Measurements from ENCODE around the gene EPHB1.

EPHB1 gene

GRCh38 chr3:134949150-134949549 lies 154.1 kb downstream of the EPHB1 start:
- H3K4me3 ChIP-seq (ENCODE audit: low read depth, low read length): no peak overlapping the region
- TF ChIP-seq CTCF (IDR thresholded peaks at IDR 0.05; ENCODE audit: borderline replicate concordance, insufficient read depth, low read depth, low read length): no peak

GRCh38 chr3:134952371-134952770 lies 157.3 kb downstream of the EPHB1 start:
- no peak overlapping the region for H3K4me3 ChIP-seq (ENCODE audit: low read depth, low read length)
- TF ChIP-seq CTCF (IDR thresholded peaks at IDR 0.05; ENCODE audit: borderline replicate concordance, insufficient read depth, low read depth, low read length): no peak

- no peak overlapping the region for H3K4me3 ChIP-seq (ENCODE audit: low read depth, low read length)
- TF ChIP-seq CTCF (IDR thresholded peaks at IDR 0.05; ENCODE audit: borderline replicate concordance, insufficient read depth, low read depth, low read length): no peak
Observed at GRCh38 chr3:134955874-134956273, 160.8 kb downstream of the EPHB1 start.

- no peak for TF ChIP-seq CTCF (IDR thresholded peaks at IDR 0.05; ENCODE audit: borderline replicate concordance, insufficient read depth, low read depth, low read length)
- H3K4me3 ChIP-seq (ENCODE audit: low read depth, low read length): no peak overlapping the region
Observed at GRCh38 chr3:134956395-134956794, 161.3 kb downstream of the EPHB1 start.

GRCh38 chr3:134956844-134957243 lies 161.8 kb downstream of the EPHB1 start:
- no peak for TF ChIP-seq CTCF (IDR thresholded peaks at IDR 0.05; ENCODE audit: borderline replicate concordance, insufficient read depth, low read depth, low read length)
- no peak overlapping the region for H3K4me3 ChIP-seq (ENCODE audit: low read depth, low read length)

GRCh38 chr3:134959516-134959915 lies 164.5 kb downstream of the EPHB1 start:
- H3K4me3 ChIP-seq (ENCODE audit: low read depth, low read length): no peak overlapping the region
- TF ChIP-seq CTCF (IDR thresholded peaks at IDR 0.05; ENCODE audit: borderline replicate concordance, insufficient read depth, low read depth, low read length): no peak

GRCh38 chr3:134964226-134964625 lies 169.2 kb downstream of the EPHB1 start:
- no peak for TF ChIP-seq CTCF (IDR thresholded peaks at IDR 0.05; ENCODE audit: borderline replicate concordance, insufficient read depth, low read depth, low read length)
- no peak overlapping the region for H3K4me3 ChIP-seq (ENCODE audit: low read depth, low read length)
